ENCODE measurements around the gene INCENP.

- no peak for TF ChIP-seq SIN3A (IDR thresholded peaks at IDR 0.05; ENCODE audit: borderline replicate concordance, low read depth, low read length)
- no peak for TF ChIP-seq ZFX (CRISPR knock-in tag; IDR thresholded peaks at IDR 0.05; ENCODE audit: low read depth)
- no peak for TF ChIP-seq ZFP82 (CRISPR knock-in tag; IDR thresholded peaks at IDR 0.05; ENCODE audit: borderline replicate concordance)
- no peak for TF ChIP-seq ZNF777 (CRISPR knock-in tag; IDR thresholded peaks at IDR 0.05)
- TF ChIP-seq ATF1 (CRISPR knock-in tag; IDR thresholded peaks at IDR 0.05) = no peak
- TF ChIP-seq CTCF (CRISPR knock-in tag; IDR thresholded peaks at IDR 0.05) = no peak
- no peak for TF ChIP-seq ELF1 (CRISPR knock-in tag; IDR thresholded peaks at IDR 0.05)
- TF ChIP-seq ZNF75D (CRISPR knock-in tag; IDR thresholded peaks at IDR 0.05; ENCODE audit: borderline replicate concordance) = no peak
- TF ChIP-seq ZNF672 (CRISPR knock-in tag; IDR thresholded peaks at IDR 0.05) = no peak
- TF ChIP-seq ZNF660 (CRISPR knock-in tag; IDR thresholded peaks at IDR 0.05; ENCODE audit: borderline replicate concordance, low read depth) = no peak
Measured at GRCh38 chr11:62193952-62194351, 70.1 kb downstream of the INCENP start.

Data from HepG2 (cell line).